PC-3 (cell line): ENCODE results near the gene NOC2L.

Experiments used
- CTCF ChIP-seq: fragments of 300-600 bp; sonication (generic); conservative IDR thresholded peaks from 2 replicates; pipeline ENCODE4 v1.5.1; 2017; ENCODE audit warnings: antibody characterized with exemption, low read depth, mild to moderate bottlenecking, low read length
- EZH2 ChIP-seq: fragments of 300-600 bp; sonication (generic); IDR thresholded peaks from one replicate; pipeline ENCODE4 v1.6.1; 2017; ENCODE audit warnings: antibody characterized with exemption, mild to moderate bottlenecking, low read length; ENCODE audit not compliant: unreplicated experiment
- EZH2phosphoT487 ChIP-seq: fragments of 300-600 bp; sonication (generic); IDR thresholded peaks from 2 replicates; pipeline ENCODE4 v1.6.1; 2018; ENCODE audit warnings: mild to moderate bottlenecking, antibody characterized with exemption, low read length, borderline replicate concordance

GRCh38 chr1:932173-932510 lies 26.9 kb downstream of the NOC2L start:
- TF ChIP-seq CTCF (no peak), EZH2 (no peak), EZH2phosphoT487 (no peak)
